DND-41 (cell line): ENCODE data around the gene MTA3.
"Not testable (repeated sequence)": the region's sequence is repeated elsewhere in the genome, so short reads cannot be mapped to it uniquely, and the experiment has no call there.

Experiments used
- ATAC-seq: fragments of 200-7000 bp; cut with Tn5 transposase; 3 replicates; pipeline ENCODE4 v1.9.1; 2021; ENCODE audit warnings: low read depth; ENCODE audit not compliant: insufficient read depth
- DNase-seq: peaks from one replicate; pipeline ENCODE4 v3.0.0-alpha.2; 2020
- H2AFZ ChIP-seq: 2 replicates; pipeline ENCODE4 v1.6.0; 2012; ENCODE audit warnings: low read depth, low read length
- H3K27ac ChIP-seq: 2 replicates; pipeline ENCODE4 v1.5.1; 2012; ENCODE audit warnings: low read length, inconsistent platforms
- H3K27me3 ChIP-seq: fragments of 200-600 bp; sonication (generic); 2 replicates; pipeline ENCODE4 v1.6.0; 2012; ENCODE audit warnings: low read length, mild to moderate bottlenecking, inconsistent platforms; ENCODE audit not compliant: insufficient read depth, poor library complexity
- H3K36me3 ChIP-seq: 2 replicates; pipeline ENCODE4 v1.5.1; 2012; ENCODE audit warnings: low read length, inconsistent platforms; ENCODE audit not compliant: insufficient read depth
- H3K4me1 ChIP-seq: 2 replicates; pipeline ENCODE4 v1.5.1; 2012; ENCODE audit warnings: mild to moderate bottlenecking, low read length; ENCODE audit not compliant: insufficient read depth
- H3K4me2 ChIP-seq: 2 replicates; pipeline ENCODE4 v1.6.0; 2012; ENCODE audit warnings: mild to moderate bottlenecking, moderate library complexity, low read length, inconsistent platforms; ENCODE audit not compliant: insufficient read depth
- H3K4me3 ChIP-seq, 2 experiments: fragments of 200-600 bp in 1 of 2; shearing (Covaris generic) in 1 of 2; 2 replicates each; pipeline ENCODE4 v1.5.1; 2012 to 2016; ENCODE audit warnings: inconsistent platforms in 2 of 2, low read length in 2 of 2, mild to moderate bottlenecking in 2 of 2, low read depth in 1 of 2, moderate library complexity in 1 of 2
- H3K79me2 ChIP-seq: 2 replicates; pipeline ENCODE4 v1.6.0; 2012; ENCODE audit warnings: low read length, inconsistent platforms; ENCODE audit not compliant: insufficient read depth
- H3K9ac ChIP-seq: 2 replicates; pipeline ENCODE4 v1.6.0; 2012; ENCODE audit warnings: low read depth, mild to moderate bottlenecking, inconsistent platforms, low read length, moderate library complexity
- H3K9me3 ChIP-seq: 2 replicates; pipeline ENCODE4 v1.5.1; 2012; ENCODE audit warnings: low read length, moderate library complexity, mild to moderate bottlenecking, inconsistent platforms; ENCODE audit not compliant: insufficient read depth, severe bottlenecking
- H4K20me1 ChIP-seq: 2 replicates; pipeline ENCODE4 v1.6.0; 2012; ENCODE audit warnings: low read length; ENCODE audit not compliant: insufficient read depth
- EZH2 ChIP-seq: IDR thresholded peaks from 3 replicates; pipeline ENCODE4 v1.6.1; 2012; ENCODE audit warnings: borderline replicate concordance, low read depth, mild to moderate bottlenecking, moderate library complexity, low read length, inconsistent platforms; ENCODE audit not compliant: severe bottlenecking
- TF ChIP-seq, protein P1 (sequence below): IDR thresholded peaks from 2 replicates; pipeline ENCODE4 v1.5.1; 2012; ENCODE audit warnings: borderline replicate concordance, low read length, moderate library complexity, mild to moderate bottlenecking; ENCODE audit not compliant: poor library complexity, severe bottlenecking; ENCODE audit errors: extremely low read depth

Gene MTA3

GRCh38 chr2:42556315-42556890 lies 12.0 kb upstream of the MTA3 start:
- Histone ChIP-seq H3K27ac (no peak overlapping the region), H3K4me1 (no peaks in the 10 kb centered on the region), H3K79me2 (no peaks in the 10 kb centered on the region), H2AFZ (no peak overlapping the region; the same call in 1 of the 2 replicates), H4K20me1 (no peaks in the 10 kb centered on the region), H3K4me2 (no peak overlapping the region), H3K4me3 (no peak overlapping the region), H3K9ac (no peak overlapping the region), H3K36me3 (no peaks in the 10 kb centered on the region), H3K9me3 (no peaks in the 10 kb centered on the region), H3K27me3 (no peaks in the 10 kb centered on the region)
- DNase-seq, result no peak
- TF ChIP-seq EZH2, result no peak
- TF ChIP-seq, protein P1, sequence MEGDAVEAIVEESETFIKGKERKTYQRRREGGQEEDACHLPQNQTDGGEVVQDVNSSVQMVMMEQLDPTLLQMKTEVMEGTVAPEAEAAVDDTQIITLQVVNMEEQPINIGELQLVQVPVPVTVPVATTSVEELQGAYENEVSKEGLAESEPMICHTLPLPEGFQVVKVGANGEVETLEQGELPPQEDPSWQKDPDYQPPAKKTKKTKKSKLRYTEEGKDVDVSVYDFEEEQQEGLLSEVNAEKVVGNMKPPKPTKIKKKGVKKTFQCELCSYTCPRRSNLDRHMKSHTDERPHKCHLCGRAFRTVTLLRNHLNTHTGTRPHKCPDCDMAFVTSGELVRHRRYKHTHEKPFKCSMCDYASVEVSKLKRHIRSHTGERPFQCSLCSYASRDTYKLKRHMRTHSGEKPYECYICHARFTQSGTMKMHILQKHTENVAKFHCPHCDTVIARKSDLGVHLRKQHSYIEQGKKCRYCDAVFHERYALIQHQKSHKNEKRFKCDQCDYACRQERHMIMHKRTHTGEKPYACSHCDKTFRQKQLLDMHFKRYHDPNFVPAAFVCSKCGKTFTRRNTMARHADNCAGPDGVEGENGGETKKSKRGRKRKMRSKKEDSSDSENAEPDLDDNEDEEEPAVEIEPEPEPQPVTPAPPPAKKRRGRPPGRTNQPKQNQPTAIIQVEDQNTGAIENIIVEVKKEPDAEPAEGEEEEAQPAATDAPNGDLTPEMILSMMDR, result no peak
- no peak for ATAC-seq

GRCh38 chr2:42557306-42557705 lies 11.1 kb upstream of the MTA3 start:
- Histone ChIP-seq H3K9me3 (no peaks in the 10 kb centered on the region), H4K20me1 (no peaks in the 10 kb centered on the region), H3K9ac (no peak overlapping the region), H2AFZ (no peak overlapping the region), H3K79me2 (no peaks in the 10 kb centered on the region), H3K4me2 (no peak overlapping the region), H3K4me3 (no peak overlapping the region), H3K27ac (no peak overlapping the region), H3K36me3 (no peaks in the 10 kb centered on the region), H3K27me3 (no peaks in the 10 kb centered on the region), H3K4me1 (no peaks in the 10 kb centered on the region)
- ATAC-seq, result no peak
- DNase-seq, result no peak
- TF ChIP-seq, protein P1, result no peak
- no peak for TF ChIP-seq EZH2

- TF ChIP-seq, protein P1, result no peak
- no peak for TF ChIP-seq EZH2
- H3K4me2 ChIP-seq, result no peak overlapping the region
These were observed 9.6 kb upstream of the MTA3 start for GRCh38 chr2:42558827-42559226.

GRCh38 chr2:42560133-42560532 lies 8.3 kb upstream of the MTA3 start:
- not testable (repeated sequence) for ATAC-seq, H2AFZ ChIP-seq, H3K4me1 ChIP-seq, H3K27me3 ChIP-seq, H3K36me3 ChIP-seq, H3K9me3 ChIP-seq, H4K20me1 ChIP-seq, DNase-seq, H3K9ac ChIP-seq, H3K4me2 ChIP-seq, H3K27ac ChIP-seq, H3K79me2 ChIP-seq, H3K4me3 ChIP-seq

More at GRCh38 chr2:42558827-42559226, 9.6 kb upstream of the MTA3 start:
- H3K4me3 ChIP-seq, result no peak overlapping the region
- no peaks in the 10 kb centered on the region for H3K36me3 ChIP-seq
- no peak overlapping the region for H3K27ac ChIP-seq
- no peaks in the 10 kb centered on the region for H3K9me3 ChIP-seq
- no peaks in the 10 kb centered on the region for H3K27me3 ChIP-seq
- no peak overlapping the region for H2AFZ ChIP-seq
- no peaks in the 10 kb centered on the region for H3K79me2 ChIP-seq
- ATAC-seq (no peak), DNase-seq (no peak)
- no peaks in the 10 kb centered on the region for H3K4me1 ChIP-seq
- H4K20me1 ChIP-seq, result no peaks in the 10 kb centered on the region
- no peak overlapping the region for H3K9ac ChIP-seq
